SIG-M5 treated with dmso at 0.1 percent for 504 hours (cell line): ENCODE results near the gene NTRK3.
"Not testable (repeated sequence)": the region's sequence is repeated elsewhere in the genome, so short reads cannot be mapped to it uniquely, and the experiment has no call there.

Experiments used
- DNase-seq: peaks from one replicate; lab custom pipeline; 2025; ENCODE audit not compliant: unreplicated experiment; lab: John Stamatoyannopoulos, UW

Gene NTRK3

GRCh38 chr15:88080616-88081015 lies 175.9 kb downstream of the NTRK3 start:
- no peak for DNase-seq

GRCh38 chr15:88077296-88078020 lies 179.1 kb downstream of the NTRK3 start:
- DNase-seq, result no peak

- no peak for DNase-seq
These were observed 180.2 kb downstream of the NTRK3 start for GRCh38 chr15:88076328-88076727.

- DNase-seq, result no peak
These were observed 181.4 kb downstream of the NTRK3 start for GRCh38 chr15:88075102-88075501.

GRCh38 chr15:88074386-88074785 lies 182.2 kb downstream of the NTRK3 start:
- no peak for DNase-seq

- no peak for DNase-seq
These were observed 183.2 kb downstream of the NTRK3 start for GRCh38 chr15:88073391-88073691.

GRCh38 chr15:88072598-88073390 lies 183.7 kb downstream of the NTRK3 start:
- DNase-seq, result no peak

- DNase-seq, result not testable (repeated sequence)
These were observed 184.4 kb downstream of the NTRK3 start for GRCh38 chr15:88072133-88072532.

GRCh38 chr15:88071141-88071540 lies 185.4 kb downstream of the NTRK3 start:
- DNase-seq, result no peak

- DNase-seq, result no peak
These were observed 187.0 kb downstream of the NTRK3 start for GRCh38 chr15:88069561-88069960.

GRCh38 chr15:88067331-88067685 lies 189.2 kb downstream of the NTRK3 start:
- no peak for DNase-seq

GRCh38 chr15:88066636-88067330 lies 189.8 kb downstream of the NTRK3 start:
- no peak for DNase-seq

- no peak for DNase-seq
These were observed 195.1 kb downstream of the NTRK3 start for GRCh38 chr15:88061452-88061851.

GRCh38 chr15:88060383-88060782 lies 196.2 kb downstream of the NTRK3 start:
- DNase-seq, result no peak

- no peak for DNase-seq
These were observed 198.7 kb downstream of the NTRK3 start for GRCh38 chr15:88057836-88058235.

GRCh38 chr15:88049506-88049905 lies 207.0 kb downstream of the NTRK3 start:
- DNase-seq, result no peak

GRCh38 chr15:88048755-88049154 lies 207.8 kb downstream of the NTRK3 start:
- no peak for DNase-seq

- no peak for DNase-seq
These were observed 208.3 kb downstream of the NTRK3 start for GRCh38 chr15:88048237-88048636.

- no peak for DNase-seq
These were observed 209.9 kb downstream of the NTRK3 start for GRCh38 chr15:88046576-88047129.

- no peak for DNase-seq
These were observed 213.1 kb downstream of the NTRK3 start for GRCh38 chr15:88043396-88043795.

- DNase-seq, result no peak
These were observed 214.5 kb downstream of the NTRK3 start for GRCh38 chr15:88042047-88042446.

- no peak for DNase-seq
These were observed 216.0 kb downstream of the NTRK3 start for GRCh38 chr15:88040516-88040915.
